ENCODE data around the gene TMEM41A. TPM values are rescaled to one million over a fixed set of nuclear protein-coding genes. Genes with fewer than 3 reads are reported as not detected.

Gene TMEM41A
- total RNA-seq, 1 donor = 10.5 TPM

GRCh38 chr3:185504636-185505035 is 5.8 kb upstream of the TMEM41A start:
- TF ChIP-seq, protein P1, sequence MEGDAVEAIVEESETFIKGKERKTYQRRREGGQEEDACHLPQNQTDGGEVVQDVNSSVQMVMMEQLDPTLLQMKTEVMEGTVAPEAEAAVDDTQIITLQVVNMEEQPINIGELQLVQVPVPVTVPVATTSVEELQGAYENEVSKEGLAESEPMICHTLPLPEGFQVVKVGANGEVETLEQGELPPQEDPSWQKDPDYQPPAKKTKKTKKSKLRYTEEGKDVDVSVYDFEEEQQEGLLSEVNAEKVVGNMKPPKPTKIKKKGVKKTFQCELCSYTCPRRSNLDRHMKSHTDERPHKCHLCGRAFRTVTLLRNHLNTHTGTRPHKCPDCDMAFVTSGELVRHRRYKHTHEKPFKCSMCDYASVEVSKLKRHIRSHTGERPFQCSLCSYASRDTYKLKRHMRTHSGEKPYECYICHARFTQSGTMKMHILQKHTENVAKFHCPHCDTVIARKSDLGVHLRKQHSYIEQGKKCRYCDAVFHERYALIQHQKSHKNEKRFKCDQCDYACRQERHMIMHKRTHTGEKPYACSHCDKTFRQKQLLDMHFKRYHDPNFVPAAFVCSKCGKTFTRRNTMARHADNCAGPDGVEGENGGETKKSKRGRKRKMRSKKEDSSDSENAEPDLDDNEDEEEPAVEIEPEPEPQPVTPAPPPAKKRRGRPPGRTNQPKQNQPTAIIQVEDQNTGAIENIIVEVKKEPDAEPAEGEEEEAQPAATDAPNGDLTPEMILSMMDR (IDR thresholded peaks at IDR 0.05; ENCODE audit: extremely low read depth, low read depth, low read length) = no peak
- H3K9me3 ChIP-seq (ENCODE audit: low read depth, low read length) = no peaks in the 10 kb centered on the region
- H3K4me1 ChIP-seq (ENCODE audit: insufficient read depth, low read length) = no peaks in the 10 kb centered on the region
- H3K27me3 ChIP-seq (ENCODE audit: insufficient read depth, low read length) = peaks cover 13% of the 10 kb centered on the region
- no peak overlapping the region for H3K4me3 ChIP-seq (ENCODE audit: insufficient read depth, low read length)
- no peaks in the 10 kb centered on the region for H3K79me2 ChIP-seq (ENCODE audit: insufficient read depth, low read length)
- H3K4me2 ChIP-seq (ENCODE audit: insufficient read depth, low read length) = no peak overlapping the region
- no peaks in the 10 kb centered on the region for H3K36me3 ChIP-seq (ENCODE audit: insufficient read depth, low read length)
- no peak for DNase-seq (ENCODE audit: insufficient read length, low spot score, missing footprints)
- no peaks in the 10 kb centered on the region for H4K20me1 ChIP-seq (ENCODE audit: insufficient read depth, low read length)
- no peak overlapping the region for H3K27ac ChIP-seq (ENCODE audit: low read depth, low read length)
- H2AFZ ChIP-seq (ENCODE audit: low read length) = no peak overlapping the region

- TF ChIP-seq, protein P1 (IDR thresholded peaks at IDR 0.05; ENCODE audit: extremely low read depth, low read depth, low read length) = no peak
- H3K79me2 ChIP-seq (ENCODE audit: insufficient read depth, low read length) = no peaks in the 10 kb centered on the region
- no peak overlapping the region for H3K4me3 ChIP-seq (ENCODE audit: insufficient read depth, low read length)
- H3K9me3 ChIP-seq (ENCODE audit: low read depth, low read length) = no peaks in the 10 kb centered on the region
- no peak overlapping the region for H3K4me2 ChIP-seq (ENCODE audit: insufficient read depth, low read length)
- peaks cover 13% of the 10 kb centered on the region for H3K27me3 ChIP-seq (ENCODE audit: insufficient read depth, low read length)
- DNase-seq (ENCODE audit: insufficient read length, low spot score, missing footprints) = no peak
- no peak overlapping the region for H3K27ac ChIP-seq (ENCODE audit: low read depth, low read length)
- H3K36me3 ChIP-seq (ENCODE audit: insufficient read depth, low read length) = no peaks in the 10 kb centered on the region
- no peaks in the 10 kb centered on the region for H3K4me1 ChIP-seq (ENCODE audit: insufficient read depth, low read length)
- H4K20me1 ChIP-seq (ENCODE audit: insufficient read depth, low read length) = no peaks in the 10 kb centered on the region
- H2AFZ ChIP-seq (ENCODE audit: low read length) = no peak overlapping the region
Measured at GRCh38 chr3:185503521-185503920, 4.7 kb upstream of the TMEM41A start.

DNA sequence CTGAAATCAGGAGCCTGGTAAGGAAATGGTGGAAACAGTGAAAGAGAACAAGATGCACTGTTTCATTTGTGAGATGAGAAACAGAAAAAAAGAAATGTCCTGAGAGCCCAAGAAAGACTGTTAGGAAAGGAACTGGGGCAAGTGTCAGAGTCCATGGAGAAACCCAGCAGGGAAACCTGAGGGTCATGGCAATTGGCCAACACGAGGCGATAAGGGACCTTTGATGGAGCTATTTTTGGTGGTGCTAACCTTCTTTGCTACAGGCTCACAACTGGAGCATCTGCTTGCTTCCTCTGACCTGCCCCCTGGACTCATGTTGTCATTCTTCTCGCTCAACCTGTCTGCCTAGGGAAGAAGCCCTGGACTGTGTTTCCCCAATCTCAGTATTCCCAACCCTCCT is 4.2 kb upstream of the TMEM41A start:
- no peaks in the 10 kb centered on the region for H4K20me1 ChIP-seq (ENCODE audit: insufficient read depth, low read length)
- no peak overlapping the region for H2AFZ ChIP-seq (ENCODE audit: low read length)
- no peaks in the 10 kb centered on the region for H3K9me3 ChIP-seq (ENCODE audit: low read depth, low read length)
- no peaks in the 10 kb centered on the region for H3K36me3 ChIP-seq (ENCODE audit: insufficient read depth, low read length)
- H3K4me1 ChIP-seq (ENCODE audit: insufficient read depth, low read length) = no peaks in the 10 kb centered on the region
- H3K4me3 ChIP-seq (ENCODE audit: insufficient read depth, low read length) = no peak overlapping the region
- H3K27me3 ChIP-seq (ENCODE audit: insufficient read depth, low read length) = peaks cover 13% of the 10 kb centered on the region
- H3K4me2 ChIP-seq (ENCODE audit: insufficient read depth, low read length) = no peak overlapping the region
- TF ChIP-seq, protein P1 (IDR thresholded peaks at IDR 0.05; ENCODE audit: extremely low read depth, low read depth, low read length) = no peak
- H3K27ac ChIP-seq (ENCODE audit: low read depth, low read length) = no peak overlapping the region
- DNase-seq (ENCODE audit: insufficient read length, low spot score, missing footprints) = no peak
- no peaks in the 10 kb centered on the region for H3K79me2 ChIP-seq (ENCODE audit: insufficient read depth, low read length)

DNA sequence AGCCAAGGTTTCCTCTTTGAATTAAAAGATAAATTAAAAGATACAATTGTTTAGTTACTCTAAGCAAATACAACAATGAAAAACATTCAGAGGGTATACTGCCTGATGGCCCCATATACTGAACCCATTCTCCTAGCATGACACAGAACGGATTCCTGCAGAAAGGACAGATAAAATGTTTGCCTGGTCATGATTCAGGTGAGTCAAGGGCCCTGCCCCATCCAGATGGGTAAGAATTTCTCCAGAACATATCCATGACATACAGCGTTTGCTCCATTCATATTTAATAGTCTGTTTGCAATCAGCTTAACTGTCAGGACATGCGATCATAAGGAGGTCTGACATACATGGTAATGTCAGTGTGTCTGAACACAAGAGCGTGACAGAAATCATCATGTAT is 8.6 kb downstream of the TMEM41A start:
- H2AFZ ChIP-seq (ENCODE audit: low read length) = no peak overlapping the region
- no peak for DNase-seq (ENCODE audit: insufficient read length, low spot score, missing footprints)
- H4K20me1 ChIP-seq (ENCODE audit: insufficient read depth, low read length) = no peaks in the 10 kb centered on the region
- TF ChIP-seq, protein P1 (IDR thresholded peaks at IDR 0.05; ENCODE audit: extremely low read depth, low read depth, low read length) = no peak
- peaks cover 27% of the 10 kb centered on the region for H3K36me3 ChIP-seq (ENCODE audit: insufficient read depth, low read length)
- H3K27me3 ChIP-seq (ENCODE audit: insufficient read depth, low read length) = no peaks in the 10 kb centered on the region
- no peak overlapping the region for H3K4me2 ChIP-seq (ENCODE audit: insufficient read depth, low read length)
- no peak overlapping the region for H3K4me3 ChIP-seq (ENCODE audit: insufficient read depth, low read length)
- no peaks in the 10 kb centered on the region for H3K9me3 ChIP-seq (ENCODE audit: low read depth, low read length)
- no peaks in the 10 kb centered on the region for H3K79me2 ChIP-seq (ENCODE audit: insufficient read depth, low read length)
- H3K4me1 ChIP-seq (ENCODE audit: insufficient read depth, low read length) = no peaks in the 10 kb centered on the region
- H3K27ac ChIP-seq (ENCODE audit: low read depth, low read length) = no peak overlapping the region
